K562 (cell line): Measurements from ENCODE around the gene ARHGAP10. TPM values are rescaled to one million over a fixed set of nuclear protein-coding genes. Genes with fewer than 3 reads are reported as not detected.

Source experiments
- ADNP ChIP-seq: fragments of 200-800 bp; sonication (Bioruptor generic); IDR thresholded peaks from 2 replicates; pipeline ENCODE4 v1.6.1; 2016; ENCODE audit warnings: missing genetic modification characterization, missing compliant biosample characterization
- BACH1 ChIP-seq: fragments of 200-800 bp; sonication (Bioruptor generic); IDR thresholded peaks from 2 replicates; pipeline ENCODE4 v1.6.1; 2016; ENCODE audit warnings: missing genetic modification characterization, missing compliant biosample characterization
- C11orf30 ChIP-seq: fragments of 450-650 bp; IDR thresholded peaks from 2 replicates; pipeline ENCODE4 v1.6.1; 2016; ENCODE audit warnings: low read depth, mild to moderate bottlenecking
- E2F5 ChIP-seq: sonication (generic); formaldehyde crosslinking; IDR thresholded peaks from 2 replicates; pipeline ENCODE4 v1.8.0; 2022; ENCODE audit warnings: mild to moderate bottlenecking, missing genetic modification reagents
- GATA2 ChIP-seq: sonication (generic); formaldehyde crosslinking; IDR thresholded peaks from 2 replicates; pipeline ENCODE4 v1.4.0; 2020; ENCODE audit warnings: mild to moderate bottlenecking, missing genetic modification reagents
- KLF16 ChIP-seq: IDR thresholded peaks from 2 replicates; pipeline ENCODE4 v1.6.1; 2016; ENCODE audit warnings: antibody characterized with exemption
- MAFK ChIP-seq: IDR thresholded peaks from 2 replicates; pipeline ENCODE4 v1.6.1; 2011; ENCODE audit warnings: low read length, improper control_type of control experiment
- MYC ChIP-seq, 2 experiments: fragments of 250-450 bp in 1 of 2; sonication (Bioruptor Pico) in 1 of 2; IDR thresholded peaks; 2 replicates each; pipeline versions ENCODE4 v1.5.1 to v1.6.1; 2012 to 2021; ENCODE audit warnings: low read depth in 2 of 2, borderline replicate concordance in 1 of 2, improper control_type of control experiment in 1 of 2, low read length in 1 of 2, mild to moderate bottlenecking in 1 of 2, moderate library complexity in 1 of 2
- NFIC ChIP-seq: fragments of 450-650 bp; IDR thresholded peaks from 2 replicates; pipeline ENCODE4 v1.6.1; 2017; ENCODE audit warnings: mild to moderate bottlenecking, inconsistent platforms
- POLR2A ChIP-seq: fragments of 450-650 bp; conservative IDR thresholded peaks from 2 replicates; pipeline ENCODE4 v1.6.1; 2016
- RAD21 ChIP-seq, 2 experiments: fragments of 250-450 bp in 1 of 2; fragments of 450-650 bp in 1 of 2; sonication (Bioruptor Pico) in 1 of 2; formaldehyde crosslinking in 1 of 2; IDR thresholded peaks in 1 of 2; conservative IDR thresholded peaks in 1 of 2; 2 replicates each; pipeline versions ENCODE4 v1.4.0 to v1.8.0; 2020 to 2022; ENCODE audit warnings: mild to moderate bottlenecking in 2 of 2, moderate library complexity in 1 of 2
- SMAD3 ChIP-seq: fragments of 450-650 bp; formaldehyde crosslinking; conservative IDR thresholded peaks from 2 replicates; pipeline ENCODE4 v1.4.0; 2020; ENCODE audit warnings: mild to moderate bottlenecking
- SMC3 ChIP-seq: conservative IDR thresholded peaks from 2 replicates; pipeline ENCODE4 v1.6.1; 2011; ENCODE audit warnings: low read depth, low read length, improper control_type of control experiment; ENCODE audit not compliant: insufficient read depth
- TCF15 ChIP-seq: fragments of 250-450 bp; sonication (Bioruptor Pico); IDR thresholded peaks from 2 replicates; pipeline ENCODE4 v1.8.0; 2022; ENCODE audit warnings: moderate library complexity, mild to moderate bottlenecking, inconsistent platforms
- THAP12 ChIP-seq: fragments of 250-450 bp; sonication (Bioruptor Pico); IDR thresholded peaks from 2 replicates; pipeline ENCODE4 v1.9.0; 2021; ENCODE audit warnings: mild to moderate bottlenecking, inconsistent platforms
- TRIM24 ChIP-seq, 2 experiments: fragments of 450-650 bp; IDR thresholded peaks; 2 replicates each; pipeline ENCODE4 v1.6.1; 2016
- ZNF431 ChIP-seq: sonication (generic); formaldehyde crosslinking; IDR thresholded peaks from 2 replicates; pipeline ENCODE4 v1.8.0; 2022; ENCODE audit warnings: mild to moderate bottlenecking, missing genetic modification reagents
- ZNF644 ChIP-seq: fragments of 200-800 bp; sonication (Bioruptor generic); IDR thresholded peaks from 2 replicates; pipeline ENCODE4 v1.6.1; 2016; ENCODE audit warnings: low read depth, missing genetic modification characterization, missing compliant biosample characterization
- ZNF830 ChIP-seq: fragments of 250-450 bp; sonication (Bioruptor Pico); IDR thresholded peaks from 2 replicates; pipeline ENCODE4 v1.5.0; 2021; ENCODE audit warnings: mild to moderate bottlenecking
- polyA plus RNA-seq, 8 experiments: library from polyadenylated mRNA; depleted of rRNA in 4 of 8; stranded (reverse) in 5 of 8; unstranded in 3 of 8; fragments of >200 nt; fragmentation: Nextera tagmentation in 2 of 8; fragmentation: Illumina TruSeq in 1 of 8; extraction: Ambion mirVana in 2 of 8; extraction: Trizol in 1 of 8; gene quantifications; 2 replicates each; pipeline versions ENCODE4 v1.2.1 to v1.2.3, GENCODE V29; 2011 to 2014; ENCODE audit warnings: inconsistent platforms in 1 of 8, missing spikeins in 1 of 8
- total RNA-seq, 7 experiments: library from RNA; depleted of rRNA in 6 of 7; stranded (reverse); fragments of >200 nt in 6 of 7; fragmentation: Illumina TruSeq in 2 of 7; extraction: Trizol in 2 of 7; gene quantifications; 2 replicates each; pipeline versions ENCODE4 v1.2.1 to v1.2.3, GENCODE V29; 2011 to 2021; ENCODE audit warnings: low replicate concordance in 1 of 7
- TF ChIP-seq, protein P1 (sequence below), 3 experiments: IDR thresholded peaks in 2 of 3; conservative IDR thresholded peaks in 1 of 3; 2 replicates each; pipeline ENCODE4 v1.5.1; 2011 to 2012; ENCODE audit warnings: low read length in 3 of 3, mild to moderate bottlenecking in 3 of 3, control low read depth in 2 of 3, improper control_type of control experiment in 1 of 3, inconsistent platforms in 1 of 3, low read depth in 1 of 3, mixed read lengths in 1 of 3, moderate library complexity in 1 of 3; ENCODE audit not compliant: insufficient read depth in 2 of 3
- TF ChIP-seq, protein P2 (sequence below): fragments of 450-650 bp; IDR thresholded peaks from 2 replicates; pipeline ENCODE4 v1.6.1; 2016; ENCODE audit warnings: borderline replicate concordance

The ARHGAP10 gene
- total and polyA plus RNA-seq, 9 of the 15 experiments (the other 6 are each of a cell fraction or from before 2014, with no cell fraction given), result 0.03 to 0.22 (median 0.06) TPM; not detected in 3

DNA sequence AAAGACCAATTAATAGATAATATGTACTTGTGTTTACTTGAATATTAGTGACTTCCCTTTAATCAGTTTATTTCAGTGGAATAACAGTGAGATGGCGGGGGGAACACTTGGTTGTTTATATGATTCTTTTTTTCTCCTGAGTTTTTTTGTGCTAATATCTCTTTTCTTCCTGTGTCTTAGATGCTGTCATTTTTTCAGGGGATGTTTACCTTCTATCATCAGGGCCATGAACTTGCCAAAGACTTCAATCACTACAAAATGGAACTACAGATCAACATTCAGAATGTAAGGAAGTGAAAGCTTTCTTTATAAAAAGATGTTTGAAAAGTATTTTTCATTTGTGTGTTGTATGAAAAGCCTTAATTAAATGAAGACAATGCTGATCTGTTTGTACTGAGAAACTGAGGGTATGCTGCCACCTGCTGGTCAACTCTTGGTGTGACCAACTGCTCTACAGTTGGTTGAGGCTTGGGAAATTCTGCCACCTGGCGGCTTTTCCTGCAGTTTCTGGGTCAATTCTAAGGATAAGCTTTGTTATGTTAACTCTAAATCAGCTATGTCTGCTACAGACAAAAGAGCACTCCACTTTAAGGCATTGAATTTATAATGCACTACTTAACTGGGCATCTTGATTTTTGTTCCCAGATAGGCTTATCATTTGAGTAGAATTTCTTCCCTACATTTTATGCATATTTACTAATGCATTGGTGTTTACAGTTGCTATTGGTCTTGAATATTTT, 134.8 kb downstream of the ARHGAP10 start (continued):
- TF ChIP-seq MAFK (0 out of 2 replicates have a peak, but pooled peaks have one; percentile 26), TCF15 (no peak), MYC (IDR thresholded peaks at IDR 0.05; ENCODE audit: low read depth, low read length) (0 out of 2 replicates have a peak, but pooled peaks have one; percentile 31), MYC (CRISPR knock-in tag; IDR thresholded peaks at IDR 0.05; ENCODE audit: borderline replicate concordance, low read depth) (no peak), SMC3 (peak; percentile 95), RAD21 (CRISPR knock-in tag; conservative IDR thresholded peaks at IDR 0.05 in 1 of 2, IDR thresholded peaks at IDR 0.05 in 1 of 2) (peak; percentile 92), ADNP (tag) (no peak), TRIM24 (IDR thresholded peaks at IDR 0.05) (no peak), THAP12 (no peak), BACH1 (tag) (no peak), SMAD3 (CRISPR knock-in tag) (no peak), C11orf30 (no peak), ZNF431 (CRISPR knock-in tag) (no peak), NFIC (no peak), ZNF830 (no peak), KLF16 (peak; percentile 55), ZNF644 (tag) (no peak), GATA2 (CRISPR knock-in tag) (no peak), POLR2A (no peak), E2F5 (CRISPR knock-in tag) (no peak)
- TF ChIP-seq, protein P1, sequence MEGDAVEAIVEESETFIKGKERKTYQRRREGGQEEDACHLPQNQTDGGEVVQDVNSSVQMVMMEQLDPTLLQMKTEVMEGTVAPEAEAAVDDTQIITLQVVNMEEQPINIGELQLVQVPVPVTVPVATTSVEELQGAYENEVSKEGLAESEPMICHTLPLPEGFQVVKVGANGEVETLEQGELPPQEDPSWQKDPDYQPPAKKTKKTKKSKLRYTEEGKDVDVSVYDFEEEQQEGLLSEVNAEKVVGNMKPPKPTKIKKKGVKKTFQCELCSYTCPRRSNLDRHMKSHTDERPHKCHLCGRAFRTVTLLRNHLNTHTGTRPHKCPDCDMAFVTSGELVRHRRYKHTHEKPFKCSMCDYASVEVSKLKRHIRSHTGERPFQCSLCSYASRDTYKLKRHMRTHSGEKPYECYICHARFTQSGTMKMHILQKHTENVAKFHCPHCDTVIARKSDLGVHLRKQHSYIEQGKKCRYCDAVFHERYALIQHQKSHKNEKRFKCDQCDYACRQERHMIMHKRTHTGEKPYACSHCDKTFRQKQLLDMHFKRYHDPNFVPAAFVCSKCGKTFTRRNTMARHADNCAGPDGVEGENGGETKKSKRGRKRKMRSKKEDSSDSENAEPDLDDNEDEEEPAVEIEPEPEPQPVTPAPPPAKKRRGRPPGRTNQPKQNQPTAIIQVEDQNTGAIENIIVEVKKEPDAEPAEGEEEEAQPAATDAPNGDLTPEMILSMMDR (IDR thresholded peaks at IDR 0.05 in 2 of 3, conservative IDR thresholded peaks at IDR 0.05 in 1 of 3; ENCODE audit: insufficient read depth in 2 of 3, low read depth in 1 of 3, low read length in 3 of 3), result peak; percentile 98 to 100 (median 100)
- TF ChIP-seq, protein P2, sequence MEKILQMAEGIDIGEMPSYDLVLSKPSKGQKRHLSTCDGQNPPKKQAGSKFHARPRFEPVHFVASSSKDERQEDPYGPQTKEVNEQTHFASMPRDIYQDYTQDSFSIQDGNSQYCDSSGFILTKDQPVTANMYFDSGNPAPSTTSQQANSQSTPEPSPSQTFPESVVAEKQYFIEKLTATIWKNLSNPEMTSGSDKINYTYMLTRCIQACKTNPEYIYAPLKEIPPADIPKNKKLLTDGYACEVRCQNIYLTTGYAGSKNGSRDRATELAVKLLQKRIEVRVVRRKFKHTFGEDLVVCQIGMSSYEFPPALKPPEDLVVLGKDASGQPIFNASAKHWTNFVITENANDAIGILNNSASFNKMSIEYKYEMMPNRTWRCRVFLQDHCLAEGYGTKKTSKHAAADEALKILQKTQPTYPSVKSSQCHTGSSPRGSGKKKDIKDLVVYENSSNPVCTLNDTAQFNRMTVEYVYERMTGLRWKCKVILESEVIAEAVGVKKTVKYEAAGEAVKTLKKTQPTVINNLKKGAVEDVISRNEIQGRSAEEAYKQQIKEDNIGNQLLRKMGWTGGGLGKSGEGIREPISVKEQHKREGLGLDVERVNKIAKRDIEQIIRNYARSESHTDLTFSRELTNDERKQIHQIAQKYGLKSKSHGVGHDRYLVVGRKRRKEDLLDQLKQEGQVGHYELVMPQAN, result no peak
